ENCODE measurements around the gene UMAD1. TPM values are rescaled to one million over a fixed set of nuclear protein-coding genes. Genes with fewer than 3 reads are reported as not detected.

UMAD1 gene
- total RNA-seq, 2 experiments from 2014 or later: 11.0 to 15.3 TPM

- no peaks in the 10 kb centered on the region for H3K27me3 Mint-ChIP-seq
- CTCF ChIA-PET: no interaction called here
- DNase-seq (no peak), ATAC-seq (ENCODE audit: poor library complexity) (no peak)
- Histone ChIP-seq H3K4me1 (ENCODE audit: insufficient read depth, low read length) (no peaks in the 10 kb centered on the region), H3K4me3 (ENCODE audit: low read length) (no peak overlapping the region), H3K36me3 (ENCODE audit: insufficient read depth, low read length) (no peaks in the 10 kb centered on the region), H3K9me3 (ENCODE audit: control insufficient read depth in 1 of 2, insufficient read depth in 1 of 2, low read length in 2 of 2) (no peaks in the 10 kb centered on the region), H3K27me3 (ENCODE audit: control insufficient read depth in 1 of 2, insufficient read depth in 2 of 2, low read length in 2 of 2) (no peaks in the 10 kb centered on the region), H3K27ac (ENCODE audit: low read depth in 1 of 2, low read length in 2 of 2) (no peak overlapping the region)
- no peak for TF ChIP-seq CTCF (IDR thresholded peaks at IDR 0.05)
- peaks cover 7% of the 10 kb centered on the region for H3K36me3 Mint-ChIP-seq (ENCODE audit: low read depth)
- H3K4me1 Mint-ChIP-seq (ENCODE audit: low read depth): no peaks in the 10 kb centered on the region
- intact Hi-C loops (cut with DNase I, micrococcal nuclease): no loop called here
- no peaks in the 10 kb centered on the region for H3K9me3 Mint-ChIP-seq
- POLR2A ChIA-PET: no interaction called here
- no peak overlapping the region for H3K4me3 Mint-ChIP-seq
- H3K27ac Mint-ChIP-seq: no peak overlapping the region
These were observed 242.3 kb downstream of the UMAD1 start for GRCh38 chr7:7882888-7883287.

GRCh38 chr7:7883394-7883793 lies 242.8 kb downstream of the UMAD1 start:
- CTCF ChIA-PET: no interaction called here
- Histone ChIP-seq H3K36me3 (ENCODE audit: insufficient read depth, low read length) (no peaks in the 10 kb centered on the region), H3K9me3 (ENCODE audit: control insufficient read depth in 1 of 2, insufficient read depth in 1 of 2, low read length in 2 of 2) (no peaks in the 10 kb centered on the region), H3K4me3 (ENCODE audit: low read length) (no peak overlapping the region), H3K27ac (ENCODE audit: low read depth in 1 of 2, low read length in 2 of 2) (no peak overlapping the region), H3K4me1 (ENCODE audit: insufficient read depth, low read length) (no peaks in the 10 kb centered on the region), H3K27me3 (ENCODE audit: control insufficient read depth in 1 of 2, insufficient read depth in 2 of 2, low read length in 2 of 2) (no peaks in the 10 kb centered on the region)
- no peaks in the 10 kb centered on the region for H3K4me1 Mint-ChIP-seq (ENCODE audit: low read depth)
- intact Hi-C loops (cut with DNase I, micrococcal nuclease): no loop called here
- no peak overlapping the region for H3K4me3 Mint-ChIP-seq
- H3K27me3 Mint-ChIP-seq: no peaks in the 10 kb centered on the region
- no peak overlapping the region for H3K27ac Mint-ChIP-seq
- peaks cover 3% of the 10 kb centered on the region for H3K36me3 Mint-ChIP-seq (ENCODE audit: low read depth)
- ATAC-seq (ENCODE audit: poor library complexity) (no peak), DNase-seq (no peak)
- no peak for TF ChIP-seq CTCF (IDR thresholded peaks at IDR 0.05)
- POLR2A ChIA-PET: interaction anchor here (0.8 kb wide), 1 partner anchor 15 kb away, joined by 3 read pairs; no protein-coding TSS in a partner anchor
- H3K9me3 Mint-ChIP-seq: no peaks in the 10 kb centered on the region

GRCh38 chr7:7884855-7885254 lies 244.3 kb downstream of the UMAD1 start:
- ATAC-seq (ENCODE audit: poor library complexity): no peak

More at GRCh38 chr7:7884855-7885254, 244.3 kb downstream of the UMAD1 start:
- Histone ChIP-seq H3K4me1 (ENCODE audit: insufficient read depth, low read length) (no peaks in the 10 kb centered on the region), H3K27me3 (ENCODE audit: control insufficient read depth in 1 of 2, insufficient read depth in 2 of 2, low read length in 2 of 2) (no peaks in the 10 kb centered on the region), H3K9me3 (ENCODE audit: control insufficient read depth in 1 of 2, insufficient read depth in 1 of 2, low read length in 2 of 2) (no peaks in the 10 kb centered on the region), H3K27ac (ENCODE audit: low read depth in 1 of 2, low read length in 2 of 2) (no peak overlapping the region), H3K4me3 (ENCODE audit: low read length) (no peak overlapping the region), H3K36me3 (ENCODE audit: insufficient read depth, low read length) (no peaks in the 10 kb centered on the region)
- intact Hi-C loops (cut with DNase I, micrococcal nuclease): no loop called here
- ChIA-PET CTCF (no interaction called here), POLR2A (no interaction called here)
- H3K36me3 Mint-ChIP-seq (ENCODE audit: low read depth): peaks cover 8% of the 10 kb centered on the region
- no peaks in the 10 kb centered on the region for H3K27me3 Mint-ChIP-seq
- no peak for DNase-seq
- no peaks in the 10 kb centered on the region for H3K4me1 Mint-ChIP-seq (ENCODE audit: low read depth)
- H3K27ac Mint-ChIP-seq: no peak overlapping the region
- no peak overlapping the region for H3K4me3 Mint-ChIP-seq
- no peaks in the 10 kb centered on the region for H3K9me3 Mint-ChIP-seq
- TF ChIP-seq CTCF (IDR thresholded peaks at IDR 0.05): no peak

All from CD4-positive, alpha-beta T cell (primary cell).